ENCODE results near the gene C3orf22. TPM values are rescaled to one million over a fixed set of nuclear protein-coding genes. Genes with fewer than 3 reads are reported as not detected.

The C3orf22 gene
- total RNA-seq, 2 experiments from 2014 or later = not detected

DNA sequence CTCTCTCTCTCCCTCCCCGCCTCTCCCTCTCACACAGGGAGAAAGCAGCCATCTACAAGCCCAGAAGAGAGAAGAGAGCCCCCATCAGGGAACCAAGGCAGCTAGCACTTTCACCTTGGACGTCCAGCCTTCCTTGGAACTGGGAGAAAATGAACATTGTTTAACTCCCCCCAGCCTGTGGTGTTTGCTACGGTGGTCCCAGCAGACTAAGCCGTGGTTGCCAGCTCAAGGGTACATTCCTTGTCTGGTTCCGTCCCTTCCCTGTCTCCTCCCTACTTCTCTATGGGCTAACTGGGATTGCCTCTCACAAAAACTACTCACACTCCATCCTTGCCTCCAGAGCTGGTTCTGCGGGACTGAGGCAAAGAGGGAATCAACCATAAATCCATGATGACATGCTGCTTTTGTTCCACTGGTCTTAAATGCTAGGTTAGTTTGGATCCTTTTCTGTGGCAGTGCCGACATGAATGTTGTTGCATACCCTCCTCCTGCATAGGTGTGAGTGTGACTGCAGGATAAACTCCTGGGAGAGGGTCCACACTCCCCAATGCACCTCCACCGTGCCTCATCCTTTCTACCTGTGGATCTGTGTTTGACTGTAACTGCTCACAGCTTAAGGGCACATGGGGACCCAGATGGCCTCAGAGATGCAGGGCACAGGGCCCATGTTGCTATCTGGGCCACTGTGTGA lies 12.0 kb downstream of the C3orf22 start:
- Mint-ChIP-seq H3K27me3 (peaks cover 2% of the 10 kb centered on the region), H3K36me3 (ENCODE audit: low read depth) (no peaks in the 10 kb centered on the region), H3K9me3 (ENCODE audit: low read depth) (no peaks in the 10 kb centered on the region), H3K4me3 (no peak overlapping the region), H3K4me1 (no peaks in the 10 kb centered on the region), H3K27ac (no peak overlapping the region)
- ATAC-seq = no peak
- ChIA-PET CTCF (interaction anchor here (0.6 kb wide), 1 partner anchor 414 kb away, joined by 3 read pairs; no protein-coding TSS in a partner anchor), POLR2A (no interaction called here)
- no peak for DNase-seq
- intact Hi-C loops (cut with DNase I, micrococcal nuclease) = no loop called here

DNA sequence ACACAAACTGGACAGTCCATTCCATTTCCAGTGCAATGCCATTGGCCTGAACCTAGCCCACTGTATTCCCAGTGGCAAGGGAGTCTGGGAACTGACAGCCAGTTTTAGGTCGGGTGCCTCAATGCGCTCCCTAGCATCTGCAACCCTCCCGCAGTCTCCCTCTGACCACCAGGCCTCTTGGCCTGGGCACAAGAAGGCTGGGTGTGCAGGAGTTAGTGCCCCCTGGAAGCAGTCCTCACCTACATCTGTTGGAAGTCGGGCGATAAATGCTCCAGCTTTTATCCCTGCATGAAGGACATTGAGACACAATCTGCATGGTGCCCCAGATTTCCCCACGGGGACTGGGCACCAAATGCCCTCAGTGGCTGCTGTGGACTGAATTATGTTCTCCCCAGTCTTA lies 12.7 kb downstream of the C3orf22 start:
- peaks cover 3% of the 10 kb centered on the region for H3K27me3 Mint-ChIP-seq
- H3K4me1 Mint-ChIP-seq = no peaks in the 10 kb centered on the region
- H3K9me3 Mint-ChIP-seq (ENCODE audit: low read depth) = no peaks in the 10 kb centered on the region
- no peak for ATAC-seq
- CTCF ChIA-PET = interaction anchor here (0.6 kb wide), 1 partner anchor 413 kb away, joined by 3 read pairs; no protein-coding TSS in a partner anchor
- intact Hi-C loops (cut with DNase I, micrococcal nuclease) = no loop called here
- H3K36me3 Mint-ChIP-seq (ENCODE audit: low read depth) = no peaks in the 10 kb centered on the region
- POLR2A ChIA-PET = no interaction called here
- DNase-seq = no peak
- no peak overlapping the region for H3K4me3 Mint-ChIP-seq
- H3K27ac Mint-ChIP-seq = no peak overlapping the region

DNA sequence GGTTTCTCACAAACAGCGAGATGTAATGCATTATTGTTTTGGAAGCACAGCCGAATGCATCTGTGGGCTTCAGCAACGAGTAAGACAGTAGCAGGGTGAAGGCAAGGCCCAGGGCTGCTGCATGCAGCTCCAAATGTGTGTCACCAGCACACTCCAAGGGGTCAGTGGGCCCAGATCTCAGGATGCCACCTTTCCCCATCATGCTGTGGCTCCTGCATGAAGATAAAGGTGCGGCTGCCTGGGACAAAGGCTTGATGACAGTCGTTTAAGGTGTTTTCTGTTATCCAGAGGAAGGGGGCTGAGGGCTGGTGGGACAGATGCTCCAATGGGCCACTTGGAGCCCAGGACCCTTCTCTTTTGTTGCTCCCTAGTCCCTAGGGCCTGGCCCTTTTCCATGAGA lies 13.2 kb downstream of the C3orf22 start:
- Mint-ChIP-seq H3K27me3 (peaks cover 3% of the 10 kb centered on the region), H3K36me3 (ENCODE audit: low read depth) (no peaks in the 10 kb centered on the region), H3K9me3 (ENCODE audit: low read depth) (no peaks in the 10 kb centered on the region), H3K27ac (no peak overlapping the region), H3K4me1 (no peaks in the 10 kb centered on the region), H3K4me3 (no peak overlapping the region)
- ChIA-PET CTCF (no interaction called here), POLR2A (no interaction called here)
- intact Hi-C loops (cut with DNase I, micrococcal nuclease) = no loop called here
- ATAC-seq = no peak
- no peak for DNase-seq

DNA sequence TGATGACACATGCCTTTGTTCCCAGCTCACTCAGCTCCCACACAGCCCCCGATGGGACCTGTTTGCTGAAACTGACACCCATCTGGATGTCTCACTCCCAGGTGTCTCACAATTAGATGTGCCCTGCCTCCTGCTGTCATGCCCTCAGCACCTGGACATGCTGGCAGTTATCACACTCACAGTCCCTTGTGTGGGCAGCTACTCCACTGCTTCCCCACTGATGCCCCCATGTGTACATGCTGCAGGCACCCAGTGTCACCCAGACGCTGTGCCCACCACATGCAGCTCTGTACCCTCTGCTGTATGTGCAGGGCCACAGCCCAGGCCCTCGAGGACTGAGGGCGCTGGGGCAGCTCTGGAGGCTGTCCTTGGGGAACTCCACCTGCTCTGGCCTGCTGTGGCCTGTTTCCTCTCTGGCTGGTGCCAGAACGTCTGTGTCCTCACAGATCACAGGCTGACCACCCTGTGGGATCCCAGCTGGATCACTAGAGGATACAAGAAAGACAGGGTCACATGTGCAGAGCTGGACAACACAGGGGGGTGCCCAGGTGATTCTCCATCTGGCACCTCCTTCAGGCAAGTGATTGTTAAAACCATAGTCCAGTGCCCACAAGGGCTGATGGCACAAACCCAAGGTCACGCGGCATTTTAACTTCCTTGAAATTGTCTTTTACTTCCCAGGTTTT lies 14.0 kb downstream of the C3orf22 start:
- Mint-ChIP-seq H3K4me1 (no peaks in the 10 kb centered on the region), H3K27me3 (peaks cover 6% of the 10 kb centered on the region), H3K27ac (no peak overlapping the region), H3K36me3 (ENCODE audit: low read depth) (no peaks in the 10 kb centered on the region), H3K9me3 (ENCODE audit: low read depth) (no peaks in the 10 kb centered on the region), H3K4me3 (no peak overlapping the region)
- ChIA-PET CTCF (interaction anchor here (1.2 kb wide), 1 partner anchor 136 kb away, joined by 5 read pairs; no protein-coding TSS in a partner anchor), POLR2A (no interaction called here)
- intact Hi-C loops (cut with DNase I, micrococcal nuclease) = no loop called here
- no peak for DNase-seq
- no peak for ATAC-seq

DNA sequence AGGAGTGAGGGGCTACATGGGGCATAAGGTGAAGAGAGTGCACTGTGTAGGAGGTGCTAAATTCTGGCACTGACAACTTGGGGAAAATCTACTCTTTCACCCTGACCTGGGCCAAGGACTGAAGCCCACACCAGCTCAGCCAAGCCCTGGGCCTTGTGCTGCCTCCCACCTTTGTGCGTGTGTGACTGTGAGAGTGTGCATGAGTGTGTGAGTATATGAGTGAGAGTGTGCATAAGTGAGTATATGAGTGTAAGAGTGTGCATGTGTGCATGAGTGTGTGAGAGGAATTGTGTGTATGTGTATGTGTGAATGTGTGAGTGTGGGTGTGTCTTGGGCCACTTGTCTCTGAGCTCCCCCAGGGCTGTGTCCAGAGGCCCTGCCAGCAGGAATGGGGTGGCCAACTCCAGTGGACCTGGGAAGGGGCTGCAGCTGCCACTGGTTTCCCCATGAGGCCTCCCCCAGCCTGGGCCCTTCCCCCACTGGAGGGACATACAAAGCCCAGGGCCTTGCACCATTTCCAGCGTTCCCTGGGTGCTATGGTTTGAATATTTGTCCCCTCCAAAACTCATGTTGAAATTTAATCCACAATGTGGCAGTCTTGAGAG lies 15.2 kb downstream of the C3orf22 start:
- peaks cover 6% of the 10 kb centered on the region for H3K27me3 Mint-ChIP-seq
- CTCF ChIA-PET = interaction anchor here (0.6 to 1.2 kb wide), 2 partner anchors 118 to 138 kb away, joined by 3 to 5 read pairs; no protein-coding TSS in a partner anchor
- POLR2A ChIA-PET = no interaction called here
- H3K27ac Mint-ChIP-seq = no peak overlapping the region
- no peak overlapping the region for H3K4me3 Mint-ChIP-seq
- ATAC-seq = no peak
- intact Hi-C loops (cut with DNase I, micrococcal nuclease) = no loop called here
- no peaks in the 10 kb centered on the region for H3K36me3 Mint-ChIP-seq (ENCODE audit: low read depth)
- no peaks in the 10 kb centered on the region for H3K9me3 Mint-ChIP-seq (ENCODE audit: low read depth)
- DNase-seq = no peak
- H3K4me1 Mint-ChIP-seq = no peaks in the 10 kb centered on the region

DNA sequence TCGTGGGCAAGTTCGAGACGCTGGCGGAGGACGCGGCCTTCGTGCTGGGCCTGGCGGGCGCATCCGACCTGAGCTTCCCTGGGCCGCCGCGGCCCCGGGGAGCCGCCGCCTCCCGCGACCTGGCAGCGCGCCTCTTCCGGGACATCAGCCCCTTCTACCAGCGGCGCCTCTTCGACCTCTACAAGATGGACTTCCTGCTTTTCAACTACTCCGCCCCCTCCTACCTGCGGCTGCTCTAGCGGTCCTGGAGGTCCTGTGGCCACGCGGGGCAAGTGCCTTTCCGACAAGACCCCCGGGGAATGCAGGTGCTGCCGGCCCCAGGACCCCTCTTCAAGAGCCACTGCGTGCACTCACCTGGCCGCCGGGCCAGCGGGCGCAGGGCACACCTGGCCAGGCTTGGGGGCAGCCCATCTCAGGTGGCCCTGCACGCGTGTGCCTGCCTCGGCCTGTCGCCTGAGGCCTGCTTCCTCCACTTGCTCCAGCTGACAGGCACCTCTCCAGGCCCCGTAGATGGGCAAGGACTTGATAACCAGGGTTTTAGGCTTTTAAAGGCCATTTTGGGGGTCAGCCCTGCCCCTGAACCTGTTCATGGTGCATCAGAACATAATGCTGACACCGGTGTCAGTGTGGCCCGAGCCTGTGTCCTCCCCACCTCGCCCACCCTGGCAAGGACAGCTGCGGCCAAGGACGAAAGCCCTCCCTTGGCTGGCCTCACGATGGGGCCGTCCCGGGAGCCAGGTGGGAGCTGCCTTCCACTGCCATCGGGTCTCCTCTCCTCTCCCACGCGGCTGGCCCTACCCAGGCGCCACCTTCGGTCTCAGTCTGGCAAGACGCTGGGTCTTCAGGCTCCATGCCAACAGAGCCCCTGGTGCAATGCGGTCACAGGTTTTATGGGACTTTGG lies 16.1 kb downstream of the C3orf22 start:
- intact Hi-C loops (cut with DNase I, micrococcal nuclease) = no loop called here
- Mint-ChIP-seq H3K27ac (no peak overlapping the region), H3K36me3 (ENCODE audit: low read depth) (no peaks in the 10 kb centered on the region), H3K9me3 (ENCODE audit: low read depth) (no peaks in the 10 kb centered on the region), H3K27me3 (peaks cover 6% of the 10 kb centered on the region), H3K4me3 (no peak overlapping the region), H3K4me1 (no peaks in the 10 kb centered on the region)
- DNase-seq (no peak), ATAC-seq (no peak)
- ChIA-PET POLR2A (no interaction called here), CTCF (no interaction called here)

DNA sequence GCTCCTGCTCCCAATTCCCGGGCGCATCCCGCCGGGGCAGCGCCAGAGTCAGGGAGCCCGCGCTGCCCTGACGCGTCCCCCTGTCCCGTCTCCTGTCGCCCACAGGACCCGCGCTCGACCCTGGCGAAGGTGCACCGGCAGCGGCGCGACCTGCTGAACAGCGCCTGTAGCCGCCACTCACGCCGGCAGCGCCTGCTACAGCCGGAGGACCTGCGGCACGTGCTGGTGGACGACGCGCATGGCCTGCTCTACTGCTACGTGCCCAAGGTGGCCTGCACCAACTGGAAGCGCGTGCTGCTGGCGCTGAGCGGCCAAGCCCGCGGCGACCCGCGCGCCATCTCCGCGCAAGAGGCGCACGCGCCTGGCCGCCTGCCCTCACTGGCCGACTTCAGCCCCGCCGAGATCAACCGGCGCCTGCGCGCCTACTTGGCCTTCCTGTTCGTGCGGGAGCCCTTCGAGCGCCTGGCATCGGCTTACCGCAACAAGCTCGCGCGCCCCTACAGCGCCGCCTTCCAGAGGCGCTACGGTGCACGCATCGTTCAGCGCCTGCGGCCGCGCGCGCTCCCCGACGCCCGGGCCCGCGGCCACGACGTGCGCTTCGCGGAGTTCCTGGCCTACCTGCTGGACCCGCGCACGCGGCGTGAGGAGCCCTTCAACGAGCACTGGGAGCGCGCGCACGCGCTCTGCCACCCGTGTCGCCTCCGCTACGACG lies 16.9 kb downstream of the C3orf22 start:
- H3K9me3 Mint-ChIP-seq (ENCODE audit: low read depth) = no peaks in the 10 kb centered on the region
- no peak for DNase-seq
- H3K4me1 Mint-ChIP-seq = no peaks in the 10 kb centered on the region
- H3K27ac Mint-ChIP-seq = no peak overlapping the region
- CTCF ChIA-PET = no interaction called here
- ATAC-seq = no peak
- no peaks in the 10 kb centered on the region for H3K36me3 Mint-ChIP-seq (ENCODE audit: low read depth)
- peaks cover 6% of the 10 kb centered on the region for H3K27me3 Mint-ChIP-seq
- POLR2A ChIA-PET = no interaction called here
- intact Hi-C loops (cut with DNase I, micrococcal nuclease) = no loop called here
- H3K4me3 Mint-ChIP-seq = no peak overlapping the region

DNA sequence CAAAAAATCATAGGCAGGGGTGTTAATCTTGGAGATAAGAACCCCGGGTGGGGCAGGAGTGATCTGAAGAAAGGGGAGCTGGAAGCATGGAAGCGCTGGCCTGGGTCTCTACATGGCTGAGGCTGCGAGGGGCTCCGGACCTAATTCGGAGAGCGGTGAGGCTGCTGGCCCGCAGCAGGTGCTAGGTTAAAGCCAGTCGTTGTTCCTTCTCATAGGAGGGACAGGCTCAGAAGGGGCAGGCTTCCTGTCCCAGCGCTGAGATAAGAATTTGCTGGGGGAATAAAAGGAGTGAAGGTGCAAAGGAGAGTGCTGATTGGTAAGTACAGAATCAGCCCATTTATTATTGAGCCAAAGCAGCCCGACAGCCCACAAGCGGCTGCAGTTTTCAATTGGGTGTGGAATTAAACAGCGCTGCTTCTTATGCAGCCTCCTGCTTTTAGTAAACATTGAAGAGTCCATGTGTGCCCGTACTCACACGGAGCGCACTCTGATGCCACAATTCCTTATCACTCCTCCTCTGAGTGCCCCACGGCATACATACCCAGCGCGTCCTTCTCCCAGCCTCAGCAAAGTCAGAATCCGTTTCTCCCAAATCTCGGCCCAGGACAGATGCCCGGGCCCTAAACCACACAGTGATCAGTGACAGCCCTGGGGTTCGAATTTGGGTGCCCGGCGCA lies 17.6 kb downstream of the C3orf22 start:
- H3K9me3 Mint-ChIP-seq (ENCODE audit: low read depth) = no peaks in the 10 kb centered on the region
- ATAC-seq (no peak), DNase-seq (no peak)
- no peak overlapping the region for H3K27ac Mint-ChIP-seq
- no peak overlapping the region for H3K4me3 Mint-ChIP-seq
- H3K4me1 Mint-ChIP-seq = no peaks in the 10 kb centered on the region
- no peaks in the 10 kb centered on the region for H3K36me3 Mint-ChIP-seq (ENCODE audit: low read depth)
- H3K27me3 Mint-ChIP-seq = peaks cover 6% of the 10 kb centered on the region
- intact Hi-C loops (cut with DNase I, micrococcal nuclease) = no loop called here
- POLR2A ChIA-PET = no interaction called here
- CTCF ChIA-PET = no interaction called here

DNA sequence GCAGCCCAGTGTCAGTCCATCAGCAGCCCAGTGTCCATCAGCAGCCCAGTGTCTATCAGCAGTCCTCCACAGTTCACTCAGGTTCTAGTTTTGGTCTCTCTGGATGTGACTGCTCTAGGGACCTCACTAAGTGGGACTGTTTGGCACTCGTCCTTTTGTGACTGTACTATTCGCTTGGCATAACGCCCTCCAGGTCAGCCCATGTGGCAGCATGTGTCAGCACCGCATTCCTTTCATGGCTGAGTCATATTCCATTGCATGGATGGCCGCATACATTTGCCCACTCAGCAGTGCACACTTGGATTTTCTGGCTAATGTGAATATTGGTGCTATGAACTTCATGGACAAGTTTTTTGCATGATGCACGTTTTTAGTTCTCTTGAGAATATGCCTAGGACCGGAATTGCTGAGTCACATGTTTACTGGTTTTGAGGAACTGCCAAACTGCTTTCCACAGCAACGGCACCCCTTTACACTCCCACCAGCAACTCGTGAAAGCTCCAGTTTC lies 18.3 kb downstream of the C3orf22 start:
- Mint-ChIP-seq H3K4me1 (no peaks in the 10 kb centered on the region), H3K4me3 (no peak overlapping the region), H3K27ac (no peak overlapping the region), H3K27me3 (peaks cover 6% of the 10 kb centered on the region), H3K9me3 (ENCODE audit: low read depth) (no peaks in the 10 kb centered on the region), H3K36me3 (ENCODE audit: low read depth) (no peaks in the 10 kb centered on the region)
- DNase-seq (peak; percentile 29), ATAC-seq (peak; percentile 53)
- ChIA-PET CTCF (no interaction called here), POLR2A (no interaction called here)
- intact Hi-C loops (cut with DNase I, micrococcal nuclease) = no loop called here

DNA sequence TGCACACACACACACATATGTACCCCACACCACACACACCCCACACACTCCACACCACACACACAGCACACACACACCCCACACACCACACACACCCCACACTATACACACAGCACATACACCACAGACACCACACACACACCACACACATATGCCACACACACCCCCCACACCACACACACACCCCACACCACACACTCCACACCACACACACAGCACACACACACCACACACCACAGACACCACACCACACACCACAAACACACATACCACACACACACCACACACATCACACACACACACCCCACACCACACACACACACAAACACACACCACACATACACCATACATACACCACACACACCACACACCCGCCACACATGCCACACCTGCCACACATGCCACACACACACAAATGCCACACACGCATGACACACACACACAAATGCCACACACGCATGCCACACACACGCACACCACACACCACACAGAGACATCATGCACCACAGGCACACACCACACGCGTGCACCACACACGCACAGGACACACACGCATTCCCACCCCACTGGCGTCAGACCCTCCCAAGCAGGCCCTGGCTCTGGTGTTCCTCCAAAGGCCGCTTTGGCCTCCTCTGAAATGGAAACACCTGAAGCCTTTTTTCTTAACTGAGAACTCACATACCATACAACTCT lies 19.0 kb downstream of the C3orf22 start:
- Mint-ChIP-seq H3K27ac (no peak overlapping the region), H3K9me3 (ENCODE audit: low read depth) (no peaks in the 10 kb centered on the region), H3K36me3 (ENCODE audit: low read depth) (no peaks in the 10 kb centered on the region), H3K27me3 (peaks cover 6% of the 10 kb centered on the region), H3K4me1 (no peaks in the 10 kb centered on the region), H3K4me3 (no peak overlapping the region)
- intact Hi-C loops (cut with DNase I, micrococcal nuclease) = loop anchor here in 1 of 2 experiments (10.0 kb wide), 1 partner anchor 625 kb away; no protein-coding TSS in a partner anchor
- POLR2A ChIA-PET = no interaction called here
- DNase-seq (no peak), ATAC-seq (no peak)
- CTCF ChIA-PET = no interaction called here
